Loucy (cell line): Measurements from ENCODE around the gene SUPT3H.

Experiments used
- H2AFZ ChIP-seq: fragments of 200-600 bp; sonication (generic); 2 replicates; pipeline ENCODE4 v1.6.0; 2016; ENCODE audit warnings: antibody characterized with exemption, mild to moderate bottlenecking, low read length, moderate library complexity
- H3F3A ChIP-seq: fragments of 200-600 bp; 2 replicates; pipeline ENCODE4 v1.6.0; 2016; ENCODE audit warnings: antibody characterized with exemption, low read depth, mild to moderate bottlenecking
- H3K27me3 ChIP-seq: fragments of 200-600 bp; sonication (generic); 2 replicates; pipeline ENCODE4 v1.6.1; 2014; ENCODE audit warnings: low read length, mild to moderate bottlenecking; ENCODE audit not compliant: insufficient read depth, poor library complexity, severe bottlenecking
- H3K36me3 ChIP-seq: fragments of 200-600 bp; sonication (generic); 2 replicates; pipeline ENCODE4 v1.6.1; 2016; ENCODE audit warnings: low read length; ENCODE audit not compliant: insufficient read depth
- H3K4me1 ChIP-seq: fragments of 200-600 bp; sonication (generic); 2 replicates; pipeline ENCODE4 v1.5.1; 2014; ENCODE audit warnings: low read length, mild to moderate bottlenecking; ENCODE audit not compliant: insufficient read depth, poor library complexity, severe bottlenecking
- H3K4me2 ChIP-seq: fragments of 200-600 bp; sonication (generic); 2 replicates; pipeline ENCODE4 v1.6.0; 2014; ENCODE audit warnings: antibody characterized with exemption, low read length, low read depth, mild to moderate bottlenecking; ENCODE audit not compliant: poor library complexity, severe bottlenecking
- H3K4me3 ChIP-seq: fragments of 200-600 bp; sonication (generic); 2 replicates; pipeline ENCODE4 v1.5.1; 2014; ENCODE audit warnings: low read length, mild to moderate bottlenecking, mixed read lengths; ENCODE audit not compliant: poor library complexity, severe bottlenecking
- H3K79me2 ChIP-seq: fragments of 200-600 bp; sonication (generic); 2 replicates; pipeline ENCODE4 v1.6.1; 2014; ENCODE audit warnings: low read length; ENCODE audit not compliant: insufficient read depth
- H3K9ac ChIP-seq: fragments of 200-600 bp; sonication (generic); 2 replicates; pipeline ENCODE4 v1.6.0; 2014; ENCODE audit warnings: mild to moderate bottlenecking, low read depth, low read length, moderate library complexity; ENCODE audit not compliant: poor library complexity, severe bottlenecking
- H3K9me2 ChIP-seq: fragments of 200-600 bp; sonication (generic); replicated peaks from 2 replicates; pipeline ENCODE4 v1.6.1; 2016; ENCODE audit warnings: low read depth, low read length, mixed read lengths
- H3K9me3 ChIP-seq: fragments of 200-600 bp; sonication (generic); 2 replicates; pipeline ENCODE4 v1.6.1; 2014; ENCODE audit warnings: mild to moderate bottlenecking, antibody characterized with exemption, low read length, low read depth; ENCODE audit not compliant: insufficient read depth
- H4K20me1 ChIP-seq: fragments of 200-600 bp; sonication (generic); 2 replicates; pipeline ENCODE4 v1.6.0; 2014; ENCODE audit warnings: antibody characterized with exemption, low read length, mild to moderate bottlenecking; ENCODE audit not compliant: insufficient read depth, poor library complexity, severe bottlenecking
- CTCF ChIP-seq: fragments of 200-600 bp; sonication (generic); conservative IDR thresholded peaks from 2 replicates; pipeline ENCODE4 v1.5.1; 2014; ENCODE audit warnings: mild to moderate bottlenecking, antibody characterized with exemption, low read length
- EZH2phosphoT487 ChIP-seq: fragments of 200-600 bp; IDR thresholded peaks from 2 replicates; pipeline ENCODE4 v1.6.1; 2018; ENCODE audit warnings: antibody characterized with exemption, mild to moderate bottlenecking, moderate library complexity, borderline replicate concordance

The SUPT3H gene

DNA sequence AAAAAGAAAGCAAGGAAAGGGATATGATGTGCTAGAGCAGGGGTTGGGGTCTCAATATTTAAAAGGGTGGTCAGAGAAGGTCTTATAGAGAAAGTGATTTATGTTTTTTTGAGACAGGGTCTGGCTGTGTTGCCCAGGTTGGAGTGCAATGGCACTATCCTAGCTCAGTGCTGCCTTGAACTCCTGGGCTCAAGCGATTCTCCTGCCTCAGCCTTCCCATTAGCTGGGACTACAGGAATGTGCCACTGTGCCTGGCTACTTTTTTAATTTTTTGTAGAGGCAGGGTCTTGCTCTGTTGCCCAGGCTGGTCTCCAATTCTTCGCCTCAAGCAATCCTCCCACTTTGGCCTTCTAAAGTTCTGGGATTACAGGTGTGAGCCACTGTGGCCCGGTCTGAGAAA lies 557.0 kb downstream of the SUPT3H start:
- TF ChIP-seq CTCF (no peak), EZH2phosphoT487 (no peak)
- no peak overlapping the region for H3K4me3 ChIP-seq
- no peaks in the 10 kb centered on the region for H3K36me3 ChIP-seq
- no peak overlapping the region for H2AFZ ChIP-seq
- H3K4me2 ChIP-seq: no peak overlapping the region
- no peaks in the 10 kb centered on the region for H3K9me2 ChIP-seq
- no peaks in the 10 kb centered on the region for H3K79me2 ChIP-seq
- H3K27me3 ChIP-seq: no peaks in the 10 kb centered on the region
- no peak overlapping the region for H3K9ac ChIP-seq
- peaks cover 1% of the 10 kb centered on the region for H3K4me1 ChIP-seq
- H3K9me3 ChIP-seq: no peaks in the 10 kb centered on the region
- H3F3A ChIP-seq: no peaks in the 10 kb centered on the region
- H4K20me1 ChIP-seq: no peaks in the 10 kb centered on the region

- no peak overlapping the region for H2AFZ ChIP-seq
- TF ChIP-seq EZH2phosphoT487: no peak
- TF ChIP-seq CTCF: no peak
- no peaks in the 10 kb centered on the region for H3K36me3 ChIP-seq
- no peaks in the 10 kb centered on the region for H3K27me3 ChIP-seq
- no peak overlapping the region for H3K9ac ChIP-seq
- no peaks in the 10 kb centered on the region for H4K20me1 ChIP-seq
- H3F3A ChIP-seq: no peaks in the 10 kb centered on the region
- H3K79me2 ChIP-seq: no peaks in the 10 kb centered on the region
- no peak overlapping the region for H3K4me3 ChIP-seq
- H3K4me1 ChIP-seq: no peaks in the 10 kb centered on the region
- no peaks in the 10 kb centered on the region for H3K9me2 ChIP-seq
- no peaks in the 10 kb centered on the region for H3K9me3 ChIP-seq
- no peak overlapping the region for H3K4me2 ChIP-seq
Observed at GRCh38 chr6:44820321-44820720, 557.4 kb downstream of the SUPT3H start.

GRCh38 chr6:44811456-44811855 lies 566.3 kb downstream of the SUPT3H start:
- H3K79me2 ChIP-seq: no peaks in the 10 kb centered on the region
- no peaks in the 10 kb centered on the region for H3F3A ChIP-seq
- no peaks in the 10 kb centered on the region for H3K36me3 ChIP-seq
- H3K4me2 ChIP-seq: no peak overlapping the region
- H4K20me1 ChIP-seq: no peaks in the 10 kb centered on the region
- no peaks in the 10 kb centered on the region for H3K27me3 ChIP-seq
- no peaks in the 10 kb centered on the region for H3K4me1 ChIP-seq
- H3K9me3 ChIP-seq: no peaks in the 10 kb centered on the region
- no peak overlapping the region for H2AFZ ChIP-seq
- H3K9me2 ChIP-seq: no peaks in the 10 kb centered on the region
- TF ChIP-seq EZH2phosphoT487: no peak
- TF ChIP-seq CTCF: no peak
- H3K9ac ChIP-seq: no peak overlapping the region
- H3K4me3 ChIP-seq: no peak overlapping the region
